Cardiac septum (tissue), 1 donor: ENCODE data around the gene DIP2C. TPM values are rescaled to one million over a fixed set of nuclear protein-coding genes. Genes with fewer than 3 reads are reported as not detected.
"Not testable (repeated sequence)": the region's sequence is repeated elsewhere in the genome, so short reads cannot be mapped to it uniquely, and the experiment has no call there.

Experiments
- DNase-seq: peaks from one replicate; pipeline ENCODE4 v3.0.0-alpha.2; 2020; ENCODE audit warnings: low spot score
- intact Hi-C: fragments of 100-400 bp; cut with DNase I; formaldehyde crosslinking; loops from one replicate; pipeline ENCODE4 v1.14.0; 2022
- total RNA-seq: library from RNA; stranded (reverse); fragmentation: NEBNext Ultra II Directional; extraction: Animal tissue kit (Norgen Biotek cat#: 25700); gene quantifications from one replicate; pipeline ENCODE4 v1.2.1, GENCODE V29; 2021
- donor health status: DM: no; HTN: no; CAD: no.

Gene DIP2C
- total RNA-seq, 1 donor from 2014 or later: 28.8 TPM

DNA sequence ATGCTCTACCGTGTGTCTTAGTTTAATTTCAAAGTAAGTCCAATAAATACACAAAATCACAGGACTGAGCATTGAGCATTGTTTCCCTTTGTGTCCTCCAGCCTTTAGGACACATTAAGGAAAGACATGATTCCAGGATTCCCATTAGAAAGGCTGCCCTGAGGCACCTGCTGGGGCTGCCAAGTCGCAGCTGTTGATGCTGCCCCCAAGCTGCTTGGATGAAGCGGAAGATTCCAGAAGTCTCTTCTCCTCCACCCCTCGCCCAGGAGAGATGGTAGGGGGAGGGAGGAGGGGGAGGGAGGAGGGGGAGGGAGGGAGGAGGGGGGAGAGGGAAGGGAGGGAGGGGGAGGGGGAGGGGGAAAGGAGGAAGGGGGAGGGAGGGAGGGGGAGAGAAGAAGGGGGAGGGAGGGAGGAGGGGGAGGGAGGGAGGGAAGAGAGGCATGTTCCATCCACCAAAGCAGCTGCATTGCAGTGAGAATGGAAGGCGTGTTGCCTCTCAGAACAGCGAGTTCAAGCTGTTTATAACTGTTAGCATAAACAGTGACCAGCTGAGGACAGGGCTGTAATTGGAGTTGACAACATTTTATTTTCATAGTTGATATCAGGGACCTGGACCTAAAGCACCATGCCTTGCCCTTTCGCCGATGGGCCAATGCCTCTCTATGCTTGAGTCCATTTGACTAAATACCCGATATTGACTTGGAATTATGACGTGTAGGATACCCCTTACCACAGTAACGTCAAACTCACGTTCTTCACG lies 67.3 kb downstream of the DIP2C start:
- intact Hi-C loops: loop anchor here (5.0 kb wide), 1 partner anchor 65 kb away; the partner anchor contains the start of gene DIP2C
- DNase-seq: no peak

DNA sequence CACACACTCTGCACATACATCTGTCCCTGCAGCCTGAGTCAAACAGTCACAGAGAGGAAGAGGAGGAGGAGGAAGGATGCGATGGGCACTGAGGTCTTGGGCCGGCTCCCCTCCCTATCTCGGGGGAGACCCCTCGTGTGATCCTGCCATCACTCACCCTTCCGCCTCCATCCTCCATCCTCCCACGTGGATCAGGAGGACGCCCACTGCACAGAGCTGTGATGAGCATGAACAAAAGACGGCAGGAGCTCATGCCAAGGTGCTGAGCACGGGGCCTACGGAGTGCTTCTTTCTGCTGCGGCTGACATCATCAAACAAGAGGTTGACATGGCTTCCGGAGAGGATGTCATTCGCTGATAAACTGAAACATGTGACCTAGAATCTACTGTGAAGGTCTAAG lies 68.0 kb downstream of the DIP2C start:
- intact Hi-C loops: loop anchor here (5.0 kb wide), 1 partner anchor 66 kb away; the partner anchor contains the start of gene DIP2C

DNA sequence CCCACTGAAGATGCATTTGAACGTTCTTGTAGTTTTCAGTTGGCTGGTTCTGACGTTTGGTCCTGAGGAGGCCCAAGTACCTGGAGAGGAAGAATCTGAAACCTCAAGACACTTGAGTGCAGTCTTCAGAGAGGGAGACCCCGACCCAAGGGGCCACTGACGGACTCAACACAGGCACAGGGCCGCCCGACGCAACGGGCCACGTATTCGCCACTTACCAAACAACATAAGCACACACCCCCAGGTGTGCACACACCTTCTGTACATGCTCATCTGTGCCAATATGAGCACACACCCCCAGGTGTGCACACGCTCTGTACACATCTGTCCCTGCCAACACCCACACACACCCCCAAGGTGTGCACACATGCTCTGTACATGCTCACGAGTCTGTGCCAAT lies 68.5 kb downstream of the DIP2C start:
- no peak for DNase-seq
- intact Hi-C loops: loop anchor here (5.0 kb wide), 1 partner anchor 66 kb away; the partner anchor contains the start of gene DIP2C

More for the DNA sequence above, 68.0 kb downstream of the DIP2C start:
- DNase-seq: no peak

DNA sequence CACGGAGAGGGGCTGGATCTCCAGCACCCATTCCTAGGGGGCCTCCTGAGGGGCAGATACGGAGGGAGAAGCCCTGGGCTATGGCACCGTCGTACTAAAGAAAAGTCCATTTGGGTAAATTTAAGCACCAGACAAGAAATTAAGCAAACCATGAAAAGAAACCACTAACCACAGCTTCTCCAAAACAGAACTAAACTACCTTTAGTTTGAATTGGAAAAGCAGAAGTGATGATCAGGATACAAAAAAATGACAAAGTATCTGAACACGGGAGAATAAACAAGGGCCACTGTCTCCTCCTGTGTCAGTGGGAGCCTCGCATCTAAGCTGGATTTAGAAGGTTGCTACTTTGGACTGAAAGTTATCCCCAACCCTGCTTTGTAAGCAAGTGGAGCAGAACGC lies 69.1 kb downstream of the DIP2C start:
- intact Hi-C loops: loop anchor here (5.0 kb wide), 1 partner anchor 67 kb away; the partner anchor contains the start of gene DIP2C
- DNase-seq: no peak

DNA sequence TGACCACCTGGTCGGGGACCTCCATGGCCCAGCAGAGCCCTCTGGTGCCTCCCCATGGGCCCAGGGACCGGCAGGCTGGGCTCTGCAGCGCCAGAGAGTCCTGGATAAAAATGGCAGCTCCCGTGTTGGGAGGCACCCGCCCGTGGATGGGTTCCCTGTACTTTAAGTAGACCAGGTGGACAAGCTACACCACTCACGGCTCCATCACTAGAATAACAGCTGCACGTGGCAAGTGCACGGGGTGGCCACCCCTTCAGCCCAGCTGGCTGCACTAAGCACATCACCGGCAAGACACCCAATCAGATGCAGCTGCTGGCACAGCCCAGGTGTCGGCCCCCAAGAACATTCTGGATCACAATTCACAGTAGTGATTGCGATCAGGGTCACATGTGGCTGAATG lies 69.8 kb downstream of the DIP2C start:
- intact Hi-C loops: loop anchor here (5.0 to 10.0 kb wide), 2 partner anchors 68 to 105 kb away; partner anchors contain the start of gene DIP2C
- DNase-seq: no peak

- intact Hi-C loops: loop anchor here (10.0 kb wide), 1 partner anchor 104 kb away; no protein-coding TSS in a partner anchor
- no peak for DNase-seq
Measured at GRCh38 chr10:618229-618989, 71.1 kb downstream of the DIP2C start.

DNA sequence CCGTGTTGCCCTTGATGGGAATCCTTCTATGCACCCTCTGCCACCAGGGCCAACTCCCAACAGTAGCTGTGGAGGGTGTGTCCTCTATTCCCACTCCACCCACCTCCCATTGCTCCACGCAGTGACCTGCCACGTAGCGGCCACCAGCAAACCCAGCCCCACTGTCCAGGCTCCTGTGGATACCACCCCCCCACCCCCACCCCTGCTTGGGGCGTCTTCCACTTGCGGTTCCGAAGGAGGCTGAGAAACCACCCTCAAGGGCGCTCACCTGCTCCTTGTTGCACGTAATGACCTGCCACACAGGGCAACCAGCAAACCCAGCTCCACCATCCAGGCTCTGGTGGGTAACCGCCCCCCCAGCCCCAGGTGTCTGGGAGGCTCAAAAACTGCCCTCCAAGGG lies 72.0 kb downstream of the DIP2C start:
- no peak for DNase-seq

GRCh38 chr10:615583-616152 lies 73.8 kb downstream of the DIP2C start:
- no peak for DNase-seq
- intact Hi-C loops: loop anchor here (10.0 kb wide), 1 partner anchor 101 kb away; no protein-coding TSS in a partner anchor

More for the DNA sequence above, 72.0 kb downstream of the DIP2C start:
- intact Hi-C loops: loop anchor here (10.0 kb wide), 1 partner anchor 103 kb away; no protein-coding TSS in a partner anchor

DNA sequence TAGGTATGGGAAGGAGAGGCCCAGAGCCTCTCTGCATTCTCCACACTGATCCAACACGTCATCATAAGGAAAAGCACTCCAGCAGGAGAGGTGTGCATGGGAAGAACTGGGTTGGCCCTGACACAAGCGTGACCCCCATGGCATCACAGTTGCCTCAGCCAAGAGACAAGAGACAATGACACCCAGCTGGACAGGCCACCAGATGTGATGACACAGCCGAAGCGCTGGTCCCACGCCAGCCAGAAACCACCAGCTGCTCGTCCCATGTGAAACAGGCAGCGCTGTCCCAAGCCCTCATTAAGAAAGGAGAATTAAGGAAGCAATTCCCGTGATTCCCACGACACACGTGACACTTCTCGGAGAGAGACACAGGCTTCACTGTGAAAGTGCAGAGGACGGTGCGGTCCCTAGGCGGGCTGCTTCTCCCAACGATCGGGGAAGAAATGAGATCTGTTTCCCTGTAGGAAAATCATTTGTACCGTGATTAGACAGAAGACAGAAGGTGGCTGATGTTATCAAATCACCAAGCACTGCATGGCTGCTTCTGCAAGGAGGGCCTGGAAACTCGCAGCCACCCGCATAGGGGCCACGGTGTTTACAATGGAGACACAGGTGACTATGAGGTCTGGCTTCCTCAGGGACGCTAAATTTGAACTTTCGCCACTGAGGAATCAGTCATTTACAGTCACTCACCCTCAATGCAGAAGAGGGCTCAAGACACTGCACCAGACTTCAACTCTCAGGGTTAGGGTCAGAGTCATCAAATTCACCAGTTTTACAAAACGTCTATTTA lies 74.5 kb downstream of the DIP2C start:
- DNase-seq: no peak
- intact Hi-C loops: loop anchor here (10.0 kb wide), 1 partner anchor 100 kb away; no protein-coding TSS in a partner anchor

- intact Hi-C loops: loop anchor here (10.0 kb wide), 1 partner anchor 99 kb away; no protein-coding TSS in a partner anchor
- DNase-seq: no peak
Measured at GRCh38 chr10:614139-614711, 75.2 kb downstream of the DIP2C start.

DNA sequence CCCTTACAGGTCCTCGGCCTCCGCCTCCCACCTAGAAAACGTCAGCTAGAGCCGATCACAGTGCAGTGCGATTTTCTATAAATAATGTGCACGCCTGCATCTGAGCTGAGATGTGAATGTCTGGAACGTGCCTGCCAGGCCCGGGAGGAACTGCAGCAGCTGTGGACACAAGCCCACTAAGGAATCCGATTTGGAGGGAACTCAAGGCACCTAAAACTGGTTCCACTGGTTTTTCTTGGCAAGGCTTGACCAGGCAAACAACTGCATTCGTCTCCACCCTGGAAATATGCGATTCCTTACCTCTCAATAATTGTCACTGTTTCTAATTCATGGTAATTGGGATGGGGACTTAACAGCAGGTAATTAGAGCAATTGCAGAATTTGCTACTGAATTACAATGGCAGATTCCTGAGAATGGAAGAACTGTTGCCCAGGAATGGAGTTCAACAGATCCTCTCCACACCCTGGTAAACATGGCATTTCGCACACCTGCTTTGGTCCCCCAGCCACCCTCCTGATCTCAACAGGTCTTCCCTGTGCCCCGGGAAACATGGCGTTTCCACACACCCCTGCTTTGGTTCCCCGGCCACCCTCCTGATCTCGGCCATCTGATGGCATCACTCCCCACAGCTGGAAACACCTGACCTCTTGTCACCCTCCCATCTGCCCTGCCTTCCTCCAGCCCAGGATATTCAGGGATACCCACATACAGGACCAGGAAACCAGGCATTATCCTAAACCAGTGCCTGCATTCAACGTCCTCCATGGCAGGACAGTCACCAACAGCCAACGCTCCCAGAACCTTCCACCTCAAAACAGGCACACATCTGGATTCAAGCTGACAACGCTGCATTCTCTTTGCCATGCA lies 76.0 kb downstream of the DIP2C start:
- intact Hi-C loops: loop anchor here (10.0 kb wide), 1 partner anchor 99 kb away; no protein-coding TSS in a partner anchor
- DNase-seq: no peak

GRCh38 chr10:612696-613095 lies 76.8 kb downstream of the DIP2C start:
- intact Hi-C loops: loop anchor here (10.0 kb wide), 1 partner anchor 98 kb away; no protein-coding TSS in a partner anchor
- no peak for DNase-seq

DNA sequence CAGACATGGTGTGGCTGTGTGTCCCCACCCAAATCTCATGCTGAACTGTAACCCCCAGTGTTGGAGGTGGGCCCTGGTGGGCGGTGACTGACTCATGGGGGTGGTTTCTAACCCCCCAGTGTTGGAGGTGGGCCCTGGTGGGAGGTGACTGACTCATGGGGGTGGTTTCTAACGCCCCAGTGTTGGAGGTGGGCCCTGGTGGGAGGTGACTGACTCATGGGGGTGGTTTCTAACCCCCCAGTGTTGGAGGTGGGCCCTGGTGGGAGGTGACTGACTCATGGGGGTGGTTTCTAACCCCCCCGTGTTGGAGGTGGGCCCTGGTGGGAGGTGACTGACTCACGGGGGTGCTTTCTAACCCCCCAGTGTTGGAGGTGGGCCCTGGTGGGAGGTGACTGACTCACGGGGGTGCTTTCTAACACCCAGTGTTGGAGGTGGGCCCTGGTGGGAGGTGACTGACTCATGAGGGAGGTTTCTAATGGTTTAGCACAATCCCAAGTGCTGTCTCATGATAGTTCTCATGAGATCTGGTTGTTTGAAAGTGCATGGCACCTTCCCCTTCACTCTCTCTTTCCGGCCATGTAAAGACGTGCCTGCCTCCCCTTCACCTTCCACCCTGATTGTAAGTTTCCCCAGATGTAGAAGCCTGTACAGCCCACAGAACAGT lies 78.7 kb downstream of the DIP2C start:
- intact Hi-C loops: loop anchor here (10.0 kb wide), 1 partner anchor 96 kb away; no protein-coding TSS in a partner anchor
- not testable (repeated sequence) for DNase-seq

DNA sequence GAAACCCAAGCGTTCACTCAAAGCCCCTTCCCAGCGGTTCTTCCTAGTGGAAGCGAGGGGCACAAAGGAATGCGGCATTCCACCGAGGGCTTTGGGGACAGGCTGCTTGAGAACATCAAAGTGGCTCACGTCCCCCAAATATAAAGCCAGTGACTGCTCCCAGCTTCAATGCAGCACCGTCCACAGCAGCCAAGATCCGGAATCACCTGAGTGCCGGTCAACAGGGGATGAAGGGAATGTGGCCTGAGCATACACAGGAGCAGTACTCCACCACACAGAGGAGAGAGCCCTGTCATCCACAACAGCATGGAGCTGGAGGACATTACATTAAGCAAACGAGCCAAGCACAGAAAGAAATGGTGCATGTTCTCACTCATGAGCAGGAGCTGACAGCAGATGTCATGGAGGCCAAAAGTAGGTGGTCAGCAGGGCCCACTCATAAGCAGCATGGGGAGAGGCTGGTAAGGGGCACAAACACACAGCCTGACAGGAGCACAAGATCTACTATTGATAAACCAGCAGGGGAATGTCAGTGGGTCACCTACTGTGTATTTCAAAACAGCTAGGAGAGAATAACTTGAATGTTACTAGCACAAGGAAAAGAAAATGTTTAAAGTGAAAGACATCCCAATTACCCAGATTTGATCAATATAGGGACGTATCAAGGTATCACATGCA lies 79.5 kb downstream of the DIP2C start:
- no peak for DNase-seq
- intact Hi-C loops: loop anchor here (10.0 kb wide), 1 partner anchor 95 kb away; no protein-coding TSS in a partner anchor

GRCh38 chr10:609262-609658 lies 80.2 kb downstream of the DIP2C start:
- intact Hi-C loops: no loop called here
- DNase-seq: no peak
